SU-DHL-6 (cell line): ENCODE measurements around the gene KRT6B.

Experiments
- EZH2phosphoT487 ChIP-seq: fragments of 200-600 bp; sonication (generic), shearing (Covaris generic); conservative IDR thresholded peaks from 2 replicates; pipeline ENCODE4 v1.6.1; 2018; ENCODE audit warnings: mild to moderate bottlenecking, antibody characterized with exemption, low read length, moderate library complexity, mixed read lengths
- TF ChIP-seq, protein P1 (sequence below): fragments of 200-600 bp; sonication (generic); IDR thresholded peaks from one replicate; pipeline ENCODE4 v1.5.1; 2017; ENCODE audit warnings: antibody characterized with exemption, mild to moderate bottlenecking, low read length, moderate library complexity; ENCODE audit not compliant: insufficient read depth, poor library complexity, severe bottlenecking

GRCh38 chr12:52499806-52500560 is 48.0 kb upstream of the KRT6B start:
- TF ChIP-seq, protein P1, sequence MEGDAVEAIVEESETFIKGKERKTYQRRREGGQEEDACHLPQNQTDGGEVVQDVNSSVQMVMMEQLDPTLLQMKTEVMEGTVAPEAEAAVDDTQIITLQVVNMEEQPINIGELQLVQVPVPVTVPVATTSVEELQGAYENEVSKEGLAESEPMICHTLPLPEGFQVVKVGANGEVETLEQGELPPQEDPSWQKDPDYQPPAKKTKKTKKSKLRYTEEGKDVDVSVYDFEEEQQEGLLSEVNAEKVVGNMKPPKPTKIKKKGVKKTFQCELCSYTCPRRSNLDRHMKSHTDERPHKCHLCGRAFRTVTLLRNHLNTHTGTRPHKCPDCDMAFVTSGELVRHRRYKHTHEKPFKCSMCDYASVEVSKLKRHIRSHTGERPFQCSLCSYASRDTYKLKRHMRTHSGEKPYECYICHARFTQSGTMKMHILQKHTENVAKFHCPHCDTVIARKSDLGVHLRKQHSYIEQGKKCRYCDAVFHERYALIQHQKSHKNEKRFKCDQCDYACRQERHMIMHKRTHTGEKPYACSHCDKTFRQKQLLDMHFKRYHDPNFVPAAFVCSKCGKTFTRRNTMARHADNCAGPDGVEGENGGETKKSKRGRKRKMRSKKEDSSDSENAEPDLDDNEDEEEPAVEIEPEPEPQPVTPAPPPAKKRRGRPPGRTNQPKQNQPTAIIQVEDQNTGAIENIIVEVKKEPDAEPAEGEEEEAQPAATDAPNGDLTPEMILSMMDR = no peak
- no peak for TF ChIP-seq EZH2phosphoT487
